Activated CD4-positive, alpha-beta T cell treated with anti-CD3 and anti-CD28 coated beads for 1 hour (primary cell): ENCODE measurements around the gene EPHA6.

Experiments used
- DNase-seq: peaks from one replicate; pipeline ENCODE4 v3.0.0-alpha.2; 2020

Gene EPHA6

GRCh38 chr3:96813820-96814650 lies at the start of gene EPHA6:
EPHA6 (plus strand) TSS chr3:96814594.
- no peak for DNase-seq

GRCh38 chr3:96776818-96777217 lies 37.6 kb upstream of the EPHA6 start:
- DNase-seq: no peak

GRCh38 chr3:96779810-96780209 lies 34.6 kb upstream of the EPHA6 start:
- no peak for DNase-seq

GRCh38 chr3:96796101-96796500 lies 18.3 kb upstream of the EPHA6 start:
- no peak for DNase-seq

- no peak for DNase-seq
Measured at GRCh38 chr3:96803870-96804269, 10.5 kb upstream of the EPHA6 start.

GRCh38 chr3:96806341-96806740 lies 8.1 kb upstream of the EPHA6 start:
- DNase-seq: no peak

- no peak for DNase-seq
Measured at GRCh38 chr3:96813134-96813819, 1.1 kb upstream of the EPHA6 start.

- DNase-seq: no peak
Measured at GRCh38 chr3:96814651-96815567, 515 bp downstream of the EPHA6 start.

- DNase-seq: no peak
Measured at GRCh38 chr3:96831175-96831574, 16.8 kb downstream of the EPHA6 start.

GRCh38 chr3:96833301-96833700 lies 18.9 kb downstream of the EPHA6 start:
- DNase-seq: no peak

GRCh38 chr3:96836153-96836915 lies 21.9 kb downstream of the EPHA6 start:
- no peak for DNase-seq

- DNase-seq: no peak
Measured at GRCh38 chr3:96843505-96844203, 29.3 kb downstream of the EPHA6 start.

- DNase-seq: no peak
Measured at GRCh38 chr3:96844204-96844514, 29.8 kb downstream of the EPHA6 start.

GRCh38 chr3:96852849-96853248 lies 38.5 kb downstream of the EPHA6 start:
- no peak for DNase-seq

GRCh38 chr3:96860882-96861281 lies 46.5 kb downstream of the EPHA6 start:
- DNase-seq: no peak

GRCh38 chr3:96863129-96863740 lies 48.8 kb downstream of the EPHA6 start:
- DNase-seq: no peak

- no peak for DNase-seq
Measured at GRCh38 chr3:96865605-96866004, 51.2 kb downstream of the EPHA6 start.

- DNase-seq: no peak
Measured at GRCh38 chr3:96869316-96869715, 54.9 kb downstream of the EPHA6 start.

GRCh38 chr3:96877510-96877909 lies 63.1 kb downstream of the EPHA6 start:
- no peak for DNase-seq

- no peak for DNase-seq
Measured at GRCh38 chr3:96900031-96900430, 85.6 kb downstream of the EPHA6 start.

GRCh38 chr3:96900566-96900965 lies 86.2 kb downstream of the EPHA6 start:
- no peak for DNase-seq

GRCh38 chr3:96915445-96915844 lies 101.1 kb downstream of the EPHA6 start:
- no peak for DNase-seq
